Activated T-helper 9 cell treated with anti-CD3 and anti-CD28 coated beads, Interleukin-2, amount 50 U/mL, for 16 hours (primary cell): ENCODE measurements around the gene PIAS3.
"Not testable (repeated sequence)": the region's sequence is repeated elsewhere in the genome, so short reads cannot be mapped to it uniquely, and the experiment has no call there.

ENCODE experiments used
- DNase-seq: peaks from one replicate; pipeline ENCODE4 v3.0.0-alpha.2; 2020; ENCODE audit warnings: low read depth

PIAS3 gene

DNA sequence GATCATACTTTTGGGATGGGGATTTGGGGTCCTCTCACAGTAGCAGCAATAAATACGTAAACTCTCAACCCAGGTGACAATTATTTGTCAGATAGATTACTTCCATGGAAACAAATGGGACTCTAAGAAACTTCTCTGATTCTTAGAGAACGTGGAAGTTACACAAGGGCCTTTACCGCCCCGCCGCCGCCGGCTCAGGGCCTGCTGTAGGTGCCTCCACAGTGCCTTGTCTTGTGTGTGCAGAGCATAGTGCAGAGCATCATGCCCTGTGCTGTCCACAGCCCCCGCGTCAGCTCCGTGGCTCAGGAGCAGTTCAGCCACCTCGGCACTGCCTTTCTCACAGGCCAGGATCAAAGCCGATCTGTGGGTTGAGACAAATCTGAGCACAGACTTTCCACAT lies 15.8 kb upstream of the PIAS3 start:
- no peak for DNase-seq

DNA sequence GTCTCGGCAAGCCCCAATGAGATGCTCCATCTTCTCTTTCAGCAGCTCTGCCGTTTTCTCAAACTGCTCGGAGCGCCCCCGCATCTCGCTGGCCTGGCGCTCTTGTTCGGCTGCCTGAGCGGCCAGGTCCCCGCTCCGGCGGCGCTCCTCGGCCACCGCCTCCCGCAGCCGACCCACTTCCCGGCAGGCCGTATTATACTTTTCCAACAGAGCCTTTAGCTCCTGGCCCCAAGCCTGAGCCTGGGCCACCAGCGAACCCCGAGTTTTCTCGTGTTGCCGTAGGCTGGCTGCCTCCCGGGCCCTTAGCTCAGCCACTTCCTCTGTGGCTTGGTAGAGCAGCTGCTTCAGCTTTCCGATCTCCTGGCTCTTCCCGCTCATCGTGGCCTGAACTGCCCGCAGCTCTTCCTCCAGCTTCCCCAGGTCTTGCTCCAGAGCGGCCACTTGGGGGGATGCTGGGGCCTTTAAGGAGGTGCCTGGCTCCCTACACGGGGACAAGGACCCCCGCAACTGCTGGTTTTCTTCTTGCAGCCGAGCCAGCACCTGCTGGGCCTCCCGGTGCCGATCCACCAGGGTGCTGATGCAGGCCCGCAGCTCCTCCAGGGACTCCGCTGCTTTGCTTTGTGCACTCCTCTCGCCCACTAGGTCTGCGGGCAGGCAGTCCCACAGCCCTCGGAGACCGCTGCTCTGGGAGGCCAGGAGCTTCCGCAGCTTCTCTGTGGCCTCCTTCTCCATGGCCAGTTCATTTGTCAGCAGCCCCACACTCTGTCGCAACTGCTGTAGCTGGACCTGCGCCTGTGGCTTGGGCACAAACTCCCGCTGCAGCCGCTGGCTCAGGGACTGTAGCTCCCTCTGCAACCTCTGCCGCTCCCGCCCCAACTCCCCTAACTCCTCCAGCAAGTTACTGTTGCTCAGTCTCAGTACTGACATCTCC lies 13.4 kb upstream of the PIAS3 start:
- no peak for DNase-seq

DNA sequence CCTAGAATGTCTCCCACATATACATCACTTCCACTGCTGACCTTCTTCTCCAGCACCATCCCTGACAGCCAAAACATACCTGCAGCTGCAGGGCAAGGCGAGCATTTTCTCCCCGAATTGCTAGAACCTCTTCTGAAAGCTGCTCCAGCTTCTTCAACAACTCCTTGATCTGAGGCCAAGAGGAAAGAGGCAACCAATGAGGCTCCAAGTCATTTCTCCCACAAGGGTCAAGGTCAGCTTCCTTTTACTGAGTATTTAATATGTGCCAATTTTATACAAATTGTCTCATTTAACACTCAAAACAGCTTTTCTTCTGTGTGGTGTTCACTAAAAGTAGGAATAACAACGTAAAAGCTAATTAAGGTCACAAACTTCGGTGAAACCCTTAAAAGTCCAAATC lies 9.4 kb upstream of the PIAS3 start:
- DNase-seq: no peak

DNA sequence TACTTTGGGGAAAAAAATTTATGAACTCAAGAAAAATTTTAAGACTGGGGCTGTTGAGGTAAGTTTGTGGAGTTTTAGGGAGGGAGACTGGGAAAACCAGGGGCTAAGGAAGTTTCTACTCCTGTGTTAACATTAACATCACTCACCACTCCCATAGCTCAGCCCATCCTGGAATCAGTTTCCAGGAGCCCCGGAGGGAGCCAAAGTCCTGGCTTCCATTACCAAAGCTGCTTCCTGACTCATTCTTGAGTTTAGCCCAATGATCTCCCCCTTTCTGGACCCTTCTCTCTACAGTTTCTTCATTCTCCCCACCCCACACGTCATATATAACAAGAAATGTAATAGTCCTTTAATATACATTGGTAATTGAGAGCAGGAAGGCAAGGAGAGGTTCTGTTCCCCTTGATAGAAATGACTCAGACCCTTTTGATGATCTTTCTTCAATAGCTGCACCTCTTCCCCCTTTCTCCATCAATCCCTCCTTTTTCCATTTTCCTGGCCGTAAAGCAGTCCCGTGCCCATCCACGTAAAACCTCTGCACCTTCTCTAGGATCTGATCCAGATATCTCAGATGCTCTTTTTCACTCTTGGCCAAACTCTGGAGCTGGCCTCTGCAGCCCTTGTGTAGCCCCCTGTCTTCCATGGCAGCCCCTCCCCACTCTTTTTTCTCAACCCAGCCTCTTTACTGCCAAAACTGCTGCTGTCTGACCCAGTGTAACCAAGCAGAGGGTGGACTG lies 4.6 kb upstream of the PIAS3 start:
- no peak for DNase-seq

DNA sequence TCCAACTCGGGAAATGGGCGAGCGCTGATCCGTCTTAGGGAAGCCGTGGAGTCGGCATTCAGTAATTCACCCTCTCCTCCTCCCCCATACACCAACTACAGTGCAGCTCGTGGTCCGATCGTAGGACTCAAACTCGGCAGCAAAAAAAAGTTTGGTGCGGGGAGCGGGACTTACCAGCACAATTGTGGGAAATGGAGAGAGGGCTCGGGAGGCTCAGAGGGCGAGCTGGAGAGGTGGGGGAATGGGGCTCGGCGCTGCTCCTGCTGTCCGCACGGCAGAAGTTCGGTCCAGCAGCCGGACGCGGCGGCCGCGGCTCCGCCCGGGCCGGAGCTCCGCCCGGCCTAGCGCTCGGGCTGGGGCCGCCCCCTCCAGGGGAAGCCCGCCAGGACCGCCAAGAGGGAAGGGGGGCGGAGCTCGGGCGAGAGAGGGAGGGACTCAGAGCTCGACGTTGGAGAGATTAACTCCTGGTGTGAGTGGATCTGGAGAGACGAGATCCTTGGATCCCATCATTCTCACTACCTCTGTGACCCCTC lies 676 bp upstream of the PIAS3 start:
- peak; percentile 72 for DNase-seq

DNA sequence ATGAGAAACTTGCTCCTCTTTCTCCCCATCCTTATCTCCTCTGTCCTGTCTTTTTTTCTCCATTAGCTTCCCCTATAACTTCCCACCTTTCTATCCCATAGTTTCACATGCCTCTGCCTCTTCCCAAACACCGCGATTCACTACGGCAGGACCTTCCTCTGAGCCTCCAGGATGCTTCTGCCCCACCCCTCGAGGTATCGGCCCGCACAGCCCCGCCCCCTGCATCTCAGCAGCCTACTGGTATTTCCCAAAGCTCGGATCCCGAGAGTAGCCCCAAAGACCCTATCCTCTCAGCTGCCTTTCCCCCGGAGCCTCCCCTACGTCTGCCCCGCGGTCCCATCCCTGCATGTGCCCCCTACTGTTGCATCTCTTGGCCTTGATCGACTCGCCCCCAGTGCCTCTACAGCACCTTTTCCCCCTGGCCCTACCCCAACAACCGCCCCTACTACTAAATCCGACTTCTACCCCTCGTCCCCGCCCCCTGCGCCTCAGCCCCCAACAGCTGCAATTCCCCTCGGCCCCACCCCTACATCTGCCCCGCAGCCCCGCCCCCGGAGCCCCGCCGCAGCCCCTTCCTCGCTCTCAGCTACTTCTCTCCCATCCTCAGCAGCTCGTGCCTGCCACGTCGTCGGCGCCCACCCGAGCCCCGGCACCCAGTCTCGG lies 512 bp downstream of the PIAS3 start:
- peak; percentile 31 for DNase-seq

DNA sequence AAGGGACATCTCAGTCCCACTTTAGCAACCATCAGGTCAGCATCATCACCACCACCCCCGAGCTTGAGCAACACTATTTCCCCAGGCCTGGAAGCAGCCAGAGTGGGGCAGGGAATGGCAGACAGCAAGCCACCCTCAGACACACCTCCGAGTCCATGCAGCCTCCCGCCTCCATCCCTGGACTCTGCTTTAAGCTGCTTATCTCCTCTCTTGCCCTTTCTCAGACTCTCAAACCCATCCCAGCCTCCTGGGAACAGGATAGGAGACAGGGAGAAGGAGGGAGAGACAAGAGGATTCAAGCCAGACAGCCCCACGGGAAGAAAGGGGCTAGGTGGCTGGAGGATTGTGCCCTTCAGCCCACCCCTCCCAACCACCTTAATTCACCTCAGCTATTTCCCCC lies 1.7 kb downstream of the PIAS3 start:
- DNase-seq: no peak

DNA sequence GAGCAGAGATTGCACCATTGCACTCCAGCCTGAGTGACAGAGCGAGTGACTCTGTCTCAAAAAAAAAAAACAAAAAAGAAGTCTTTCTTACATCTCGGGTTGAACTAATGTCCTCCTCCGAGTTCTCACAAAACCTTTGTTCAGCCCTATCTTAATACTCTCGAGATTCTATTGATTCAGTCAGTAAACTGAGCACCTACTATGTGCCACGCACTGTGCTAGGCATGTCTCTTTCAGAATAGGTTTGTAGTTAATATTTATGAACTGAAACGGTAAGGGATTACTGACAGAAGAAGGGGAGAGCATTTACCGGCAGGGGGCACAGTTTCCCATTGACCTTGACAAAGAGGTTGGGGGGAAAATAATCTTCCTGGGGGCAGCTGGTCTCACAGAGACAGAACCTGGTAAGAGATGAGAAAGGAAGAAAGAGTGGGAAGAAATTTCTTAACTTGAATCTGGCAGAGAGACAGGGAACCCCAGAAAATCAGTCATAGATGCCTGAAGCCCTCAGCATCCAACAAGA lies 3.4 kb downstream of the PIAS3 start:
- DNase-seq: no peak

DNA sequence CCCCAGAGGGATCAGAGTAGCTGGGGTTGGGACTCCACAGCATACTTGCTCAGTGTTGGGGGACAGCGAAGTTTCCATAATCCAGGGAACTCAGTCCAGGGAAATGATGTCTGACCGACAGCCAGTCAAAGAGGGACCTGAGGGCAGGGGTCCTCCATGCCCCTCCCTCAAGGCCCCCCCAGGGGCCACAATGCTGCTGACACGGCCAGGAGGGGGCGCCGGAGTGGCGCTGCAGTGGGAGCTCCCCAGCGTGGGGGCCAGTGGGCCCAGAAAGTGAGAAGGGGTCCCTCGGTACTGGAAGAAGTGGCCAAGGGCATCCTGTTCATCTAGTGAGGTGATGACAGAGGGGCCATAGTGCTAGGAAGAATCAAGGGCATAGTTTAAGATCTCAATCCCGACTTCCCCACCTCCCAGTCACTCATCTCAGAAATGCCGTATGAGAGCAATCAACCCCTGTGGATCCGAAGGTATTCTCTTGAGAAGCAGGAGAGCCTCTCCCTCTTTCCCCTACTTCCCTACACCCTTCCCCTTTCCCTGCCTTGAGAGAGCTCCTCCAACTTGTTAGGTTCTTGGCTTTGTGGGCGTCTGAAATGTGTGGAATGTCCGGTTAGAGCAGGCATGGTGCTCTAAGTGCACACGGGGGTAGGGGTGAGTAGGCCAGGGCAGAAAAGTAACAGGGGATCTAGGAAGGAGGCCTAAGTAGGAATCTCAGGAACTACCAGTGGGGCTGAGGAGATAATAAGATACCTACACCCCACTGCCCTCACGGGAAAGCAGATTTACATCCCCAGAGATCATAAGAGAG lies 9.3 kb downstream of the PIAS3 start:
- no peak for DNase-seq

DNA sequence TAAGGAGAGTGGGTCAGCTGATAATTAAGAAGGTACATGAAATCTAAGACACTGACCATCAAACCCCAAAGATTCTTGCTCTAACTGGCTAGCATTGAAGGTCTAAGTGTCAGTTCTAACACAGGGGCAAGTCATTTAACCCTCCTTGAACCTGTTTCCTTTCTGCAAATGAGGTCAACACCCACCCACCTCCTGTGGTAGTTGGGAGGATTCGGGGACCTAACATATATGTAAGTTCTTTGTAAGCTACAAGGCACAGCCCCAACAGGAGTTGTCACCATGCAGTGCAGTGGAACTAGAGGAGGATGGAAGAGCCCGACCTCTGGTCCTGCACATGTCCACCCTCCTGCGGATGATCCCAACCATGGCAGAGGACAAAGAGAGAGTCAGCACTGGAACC lies 11.1 kb downstream of the PIAS3 start:
- DNase-seq: no peak

DNA sequence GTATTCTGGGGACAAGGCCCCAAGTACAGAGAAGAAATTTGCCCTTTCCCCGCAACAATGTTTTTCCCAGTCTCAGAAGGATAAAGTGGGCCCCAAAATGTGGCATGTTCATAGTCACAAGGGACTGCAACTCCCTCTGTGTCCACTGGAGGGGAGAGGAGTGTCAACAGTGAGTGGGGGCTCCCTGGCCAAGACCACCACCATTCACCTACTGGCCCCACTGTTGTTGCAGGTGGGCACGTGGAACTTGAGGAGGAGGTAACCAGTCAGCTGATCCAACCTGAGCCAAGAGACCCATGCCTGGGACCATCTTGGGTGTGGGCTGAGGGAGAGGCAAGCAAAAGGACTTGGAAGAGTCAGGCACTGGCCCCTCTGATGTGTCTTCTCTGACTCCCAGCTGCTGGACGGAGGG lies 12.7 kb downstream of the PIAS3 start:
- no peak for DNase-seq

DNA sequence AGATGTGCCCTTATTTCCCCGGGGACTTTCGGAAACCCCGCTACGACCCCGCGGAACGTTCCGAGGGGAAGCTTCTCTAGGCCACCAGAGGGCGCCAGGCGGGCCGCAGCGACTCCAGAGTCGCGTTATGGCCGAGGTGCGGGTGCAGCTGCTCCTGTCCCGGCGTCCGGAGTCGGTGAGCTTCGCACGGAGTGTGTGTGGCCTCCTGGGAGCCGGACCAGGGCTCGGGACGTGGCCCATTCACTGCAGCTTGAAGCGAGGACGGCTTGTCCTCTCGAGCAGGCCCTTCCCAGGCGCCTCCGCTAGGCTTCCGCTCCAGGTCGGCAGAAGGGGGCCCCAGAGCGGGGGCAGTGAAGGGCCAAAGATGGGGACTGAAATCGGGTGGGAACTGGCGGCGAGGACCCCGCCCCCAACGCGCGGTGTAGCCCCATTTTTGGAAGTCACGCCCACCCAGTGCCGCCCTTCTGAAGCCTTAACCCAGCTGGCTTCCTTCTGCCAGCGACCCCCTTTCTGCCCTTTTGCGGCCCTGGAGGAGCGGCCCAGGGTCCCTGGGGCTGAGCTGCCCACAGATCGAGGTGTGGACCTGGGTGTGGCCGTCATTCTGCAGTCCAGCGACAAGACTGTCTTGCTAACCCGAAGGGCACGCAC lies 13.2 kb downstream of the PIAS3 start, which contains the start of gene NUDT17:
NUDT17 (plus strand) TSS at position 117 of the 648 bp plus-strand sequence; CDS start at position 128, 11 bp downstream.
- DNase-seq: peak; percentile 69

DNA sequence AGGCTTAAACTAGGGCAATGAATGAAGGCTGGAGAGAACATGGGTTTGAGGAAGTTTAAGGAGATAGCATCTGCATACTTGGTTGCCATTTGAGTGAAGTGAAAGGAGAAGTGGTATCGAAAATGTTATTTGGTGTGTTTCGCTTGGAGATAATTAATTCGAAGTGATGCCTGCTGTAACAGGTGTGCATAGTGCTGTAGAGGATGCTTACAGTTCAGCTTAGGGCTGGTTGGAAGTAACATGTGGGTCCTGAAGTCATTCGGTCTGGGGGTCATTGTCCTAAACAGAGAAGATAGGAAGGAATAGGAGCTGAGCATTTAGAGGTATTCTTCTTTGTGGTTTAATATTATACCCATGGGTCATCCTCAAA lies 13.8 kb downstream of the PIAS3 start:
- DNase-seq: no peak

DNA sequence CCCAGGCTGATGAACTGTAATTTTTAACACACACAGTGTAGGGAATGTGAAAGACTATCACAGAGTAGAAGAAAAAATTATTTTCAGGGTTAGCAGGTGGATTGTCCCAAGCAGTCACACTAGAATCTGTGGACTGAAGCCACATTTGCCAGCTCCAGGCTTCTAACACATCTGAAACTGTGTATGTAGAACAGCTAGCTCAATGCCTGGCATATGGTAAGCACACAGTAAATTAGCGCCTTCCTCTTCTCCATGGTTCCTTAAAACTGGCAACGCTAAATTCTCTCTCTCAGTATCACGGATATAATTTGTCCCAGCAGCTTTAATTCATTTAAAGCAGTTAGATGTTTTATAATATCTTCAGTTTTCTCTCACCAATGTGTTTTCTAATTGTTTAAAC lies 15.8 kb downstream of the PIAS3 start:
- no peak for DNase-seq

DNA sequence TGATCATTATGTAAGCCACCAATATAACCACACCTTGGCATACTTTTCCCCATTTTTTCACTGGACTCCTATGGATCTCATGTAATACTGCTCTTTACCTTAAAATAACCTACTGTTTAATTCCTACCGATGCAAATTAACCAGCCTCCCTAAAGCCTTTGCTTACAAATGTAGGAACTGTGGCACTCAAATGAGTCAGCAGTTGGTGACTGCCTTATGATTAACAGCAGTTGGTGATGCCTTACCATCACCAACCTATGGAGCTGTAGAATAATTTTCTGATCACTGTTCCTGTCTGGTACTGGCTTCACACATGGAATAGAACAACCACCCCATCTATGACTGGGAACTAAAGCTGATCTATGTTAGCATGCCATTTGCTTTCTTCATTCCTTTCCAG lies 21.2 kb downstream of the PIAS3 start:
- no peak for DNase-seq

DNA sequence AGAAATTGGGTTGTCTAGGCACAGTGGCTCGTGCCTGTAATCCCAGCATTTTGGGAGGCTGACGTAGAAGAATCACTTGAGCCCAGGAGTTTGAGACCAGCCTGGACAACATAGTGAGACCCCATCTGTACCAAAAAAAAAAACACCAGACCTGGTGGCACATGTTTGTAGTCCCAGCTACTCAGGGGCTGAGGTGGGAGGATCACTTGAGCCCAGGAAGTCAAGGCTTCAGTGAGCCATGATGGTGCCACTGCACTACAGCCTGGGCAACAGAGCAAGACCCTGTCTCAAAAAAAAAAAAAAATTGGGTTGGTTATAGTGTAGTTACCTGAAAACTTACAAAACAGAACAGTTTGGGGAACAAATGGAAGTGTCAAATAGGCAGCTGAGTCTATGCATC lies 28.1 kb downstream of the PIAS3 start:
- not testable (repeated sequence) for DNase-seq

DNA sequence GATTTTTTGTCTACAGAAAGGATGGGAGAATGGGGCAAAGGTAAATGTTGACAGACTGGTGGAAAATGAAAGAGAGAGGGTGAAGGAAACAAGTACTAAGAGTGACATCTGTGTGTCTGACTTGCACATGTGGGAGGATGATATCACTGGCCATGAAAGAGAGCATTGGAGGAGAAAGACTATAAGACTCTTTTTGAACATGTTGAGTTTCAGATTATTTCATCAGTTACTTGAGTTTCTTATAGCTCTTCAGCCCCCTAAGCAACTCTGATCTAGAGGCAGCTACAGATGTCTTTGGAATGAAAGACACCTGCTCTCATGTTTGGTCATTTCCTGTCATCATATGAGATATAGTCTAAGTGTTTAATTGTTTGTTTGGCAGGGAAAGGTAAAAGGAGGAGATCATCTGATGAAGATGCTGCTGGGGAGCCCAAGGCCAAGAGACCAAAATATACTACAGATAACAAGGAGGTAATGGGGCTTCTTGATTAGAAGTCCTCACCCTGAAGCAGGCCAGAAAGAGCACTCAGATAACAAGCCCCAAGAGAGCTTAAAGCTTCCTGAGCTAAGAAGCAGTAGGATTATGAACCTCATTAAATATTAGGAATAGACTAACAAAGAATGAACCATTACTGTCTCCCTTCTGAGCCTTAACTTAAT lies 30.4 kb downstream of the PIAS3 start:
- DNase-seq: no peak

DNA sequence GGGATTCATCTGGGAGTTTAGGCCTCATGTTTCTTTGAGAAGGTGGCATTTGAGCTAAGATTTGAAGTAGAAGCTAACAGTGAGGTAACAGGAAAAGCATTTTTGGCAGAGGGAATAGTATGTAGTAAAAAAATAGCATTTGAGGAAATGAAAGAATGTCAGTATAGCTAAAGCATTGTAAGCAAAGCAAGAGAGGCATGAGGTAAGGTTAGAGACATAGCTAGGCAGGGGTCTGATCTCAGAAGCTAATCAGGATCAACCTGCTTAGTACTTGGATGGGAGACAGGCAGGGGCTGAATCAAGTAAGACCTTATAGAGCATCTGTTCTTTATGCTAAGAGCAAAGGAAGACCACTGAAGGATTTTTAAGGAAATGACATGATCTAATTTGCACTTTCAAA lies 30.9 kb downstream of the PIAS3 start:
- no peak for DNase-seq

DNA sequence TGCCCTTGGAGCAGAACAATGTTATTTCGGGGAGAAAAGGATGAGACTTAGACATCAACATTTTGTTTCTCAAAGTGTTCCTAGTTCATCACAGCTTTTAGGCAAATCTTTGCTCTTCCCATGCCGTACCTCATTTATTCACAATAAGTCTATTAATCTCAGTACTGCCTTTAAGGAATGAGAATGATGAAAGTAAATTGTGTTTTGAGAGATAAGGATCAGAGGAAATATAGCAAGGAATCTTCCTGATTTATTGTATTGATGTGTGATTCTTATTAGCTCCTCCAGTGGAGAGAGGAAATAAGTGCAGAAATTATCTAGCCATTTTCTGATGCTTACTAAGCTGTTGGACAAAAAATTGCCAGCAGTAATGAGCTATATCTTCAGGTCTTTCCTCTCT lies 32.9 kb downstream of the PIAS3 start:
- no peak for DNase-seq

DNA sequence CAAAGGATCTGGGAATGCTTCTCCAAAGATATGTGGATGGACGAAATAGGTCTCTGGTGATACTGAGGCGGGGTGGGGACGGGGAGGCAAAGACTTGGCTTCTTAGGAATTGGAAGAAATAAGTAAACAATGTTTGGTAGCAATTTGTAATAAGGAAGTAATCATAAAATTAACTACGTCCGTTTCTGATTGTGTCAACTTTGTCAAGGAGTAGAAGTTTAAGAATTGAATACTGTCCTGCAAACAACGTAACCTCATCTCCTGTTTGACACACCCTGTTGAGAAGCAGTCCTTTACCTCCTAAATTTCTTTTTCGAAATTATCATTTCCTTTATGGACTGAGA lies 34.4 kb downstream of the PIAS3 start:
- DNase-seq: no peak
